Measurements from ENCODE around the gene AADACL4. TPM values are rescaled to one million over a fixed set of nuclear protein-coding genes. Genes with fewer than 3 reads are reported as not detected.

Gene AADACL4
- total and polyA plus RNA-seq, 9 of the 15 experiments (the other 6 are each of a cell fraction or from before 2014, with no cell fraction given): not detected

DNA sequence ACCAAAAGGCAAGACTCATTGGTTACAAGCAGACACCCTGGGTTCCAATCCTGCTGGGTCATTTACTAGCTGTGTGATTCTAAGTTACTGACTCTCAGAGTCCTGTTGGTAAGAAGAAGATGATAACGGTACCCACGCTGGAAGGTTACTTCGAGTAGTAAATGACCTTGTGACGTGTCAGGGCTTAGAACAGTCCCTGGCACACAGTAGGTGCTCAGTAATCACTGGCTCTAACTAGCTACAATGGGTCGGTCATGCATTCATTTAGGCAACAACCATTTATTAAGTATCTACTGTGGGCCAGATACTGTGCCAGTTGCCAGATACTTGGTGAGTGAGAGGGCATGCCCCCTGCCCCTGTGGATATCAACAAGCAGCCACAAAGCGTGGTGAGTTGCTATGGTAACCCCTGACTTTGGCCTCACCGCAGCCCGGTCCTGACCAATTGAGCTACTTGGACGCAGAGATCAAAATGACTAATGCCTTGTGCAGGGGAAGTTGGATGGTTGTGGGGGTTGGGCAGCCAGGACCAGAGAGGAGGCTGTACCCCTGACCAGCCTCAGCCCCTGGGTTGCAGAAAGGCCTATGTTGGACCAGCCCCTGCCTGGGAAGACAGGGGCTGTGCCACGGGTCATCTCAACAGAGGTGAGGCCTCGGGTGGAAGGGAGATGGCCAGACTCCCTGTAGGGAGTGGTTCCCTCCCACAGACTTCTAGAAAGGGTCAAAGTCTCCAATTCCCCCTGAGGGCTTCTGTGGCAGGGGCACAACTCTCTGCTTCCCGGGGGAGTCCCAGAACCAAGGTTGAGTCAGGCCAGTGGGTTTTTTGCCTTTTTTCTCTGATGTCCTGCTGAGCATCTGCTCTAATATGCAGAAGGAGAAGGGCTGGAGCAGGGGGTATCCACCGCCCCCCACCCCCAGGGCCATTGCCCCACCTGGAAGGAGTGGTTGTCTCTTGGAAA, 41.9 kb upstream of the AADACL4 start (continued):
- TF ChIP-seq, protein P1, sequence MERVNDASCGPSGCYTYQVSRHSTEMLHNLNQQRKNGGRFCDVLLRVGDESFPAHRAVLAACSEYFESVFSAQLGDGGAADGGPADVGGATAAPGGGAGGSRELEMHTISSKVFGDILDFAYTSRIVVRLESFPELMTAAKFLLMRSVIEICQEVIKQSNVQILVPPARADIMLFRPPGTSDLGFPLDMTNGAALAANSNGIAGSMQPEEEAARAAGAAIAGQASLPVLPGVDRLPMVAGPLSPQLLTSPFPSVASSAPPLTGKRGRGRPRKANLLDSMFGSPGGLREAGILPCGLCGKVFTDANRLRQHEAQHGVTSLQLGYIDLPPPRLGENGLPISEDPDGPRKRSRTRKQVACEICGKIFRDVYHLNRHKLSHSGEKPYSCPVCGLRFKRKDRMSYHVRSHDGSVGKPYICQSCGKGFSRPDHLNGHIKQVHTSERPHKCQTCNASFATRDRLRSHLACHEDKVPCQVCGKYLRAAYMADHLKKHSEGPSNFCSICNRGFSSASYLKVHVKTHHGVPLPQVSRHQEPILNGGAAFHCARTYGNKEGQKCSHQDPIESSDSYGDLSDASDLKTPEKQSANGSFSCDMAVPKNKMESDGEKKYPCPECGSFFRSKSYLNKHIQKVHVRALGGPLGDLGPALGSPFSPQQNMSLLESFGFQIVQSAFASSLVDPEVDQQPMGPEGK (CRISPR knock-in tag; IDR thresholded peaks at IDR 0.05; ENCODE audit: borderline replicate concordance): no peak
- TF ChIP-seq NUFIP1 (IDR thresholded peaks at IDR 0.05; ENCODE audit: partially characterized antibody) (no peak), ZNF347 (CRISPR knock-in tag; IDR thresholded peaks at IDR 0.05; ENCODE audit: low read depth) (no peak), RFX5 (IDR thresholded peaks at IDR 0.05; ENCODE audit: low read depth, low read length) (no peak), BRD9 (IDR thresholded peaks at IDR 0.05; ENCODE audit: low read depth, partially characterized antibody) (no peak), POLR2G (IDR thresholded peaks at IDR 0.05; ENCODE audit: low read depth, low read length) (peak; percentile 22; the same call in 1 of the 2 replicates), SAFB (IDR thresholded peaks at IDR 0.05; ENCODE audit: borderline replicate concordance, low read depth, low read length) (no peak), PHF20 (IDR thresholded peaks at IDR 0.05; ENCODE audit: partially characterized antibody) (no peak), MXD1 (CRISPR knock-in tag; IDR thresholded peaks at IDR 0.05; ENCODE audit: borderline replicate concordance, poor library complexity, severe bottlenecking) (no peak), JUNB (CRISPR knock-in tag; conservative IDR thresholded peaks at IDR 0.05) (no peak), NCOA2 (IDR thresholded peaks at IDR 0.05; ENCODE audit: partially characterized antibody in 2 of 2) (no peak), PTTG1 (tag; IDR thresholded peaks at IDR 0.05; ENCODE audit: low read depth) (no peak), CREBBP (IDR thresholded peaks at IDR 0.05; ENCODE audit: low read depth, low read length) (no peak), RBM34 (IDR thresholded peaks at IDR 0.05; ENCODE audit: borderline replicate concordance, insufficient read depth, low read length) (no peak), ID3 (CRISPR knock-in tag; IDR thresholded peaks at IDR 0.05) (no peak), ID3 (tag; IDR thresholded peaks at IDR 0.05) (no peak), GTF2A2 (tag; IDR thresholded peaks at IDR 0.05) (no peak), RBM22 (IDR thresholded peaks at IDR 0.05; ENCODE audit: low read depth, low read length, poor library complexity, severe bottlenecking) (no peak), ZNF583 (CRISPR knock-in tag; IDR thresholded peaks at IDR 0.05) (no peak), ERF (CRISPR knock-in tag; IDR thresholded peaks at IDR 0.05) (no peak)
- TF ChIP-seq, protein P2, sequence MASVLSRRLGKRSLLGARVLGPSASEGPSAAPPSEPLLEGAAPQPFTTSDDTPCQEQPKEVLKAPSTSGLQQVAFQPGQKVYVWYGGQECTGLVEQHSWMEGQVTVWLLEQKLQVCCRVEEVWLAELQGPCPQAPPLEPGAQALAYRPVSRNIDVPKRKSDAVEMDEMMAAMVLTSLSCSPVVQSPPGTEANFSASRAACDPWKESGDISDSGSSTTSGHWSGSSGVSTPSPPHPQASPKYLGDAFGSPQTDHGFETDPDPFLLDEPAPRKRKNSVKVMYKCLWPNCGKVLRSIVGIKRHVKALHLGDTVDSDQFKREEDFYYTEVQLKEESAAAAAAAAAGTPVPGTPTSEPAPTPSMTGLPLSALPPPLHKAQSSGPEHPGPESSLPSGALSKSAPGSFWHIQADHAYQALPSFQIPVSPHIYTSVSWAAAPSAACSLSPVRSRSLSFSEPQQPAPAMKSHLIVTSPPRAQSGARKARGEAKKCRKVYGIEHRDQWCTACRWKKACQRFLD (CRISPR knock-in tag; IDR thresholded peaks at IDR 0.05): peak; percentile 32; the same call in 1 of the 2 replicates

All from K562 (cell line).